GM18951 (cell line): ENCODE measurements around the gene ATG14.

Experiments
- POLR2A ChIP-seq: IDR thresholded peaks from 4 replicates; pipeline ENCODE4 v1.6.1; 2011; ENCODE audit warnings: mild to moderate bottlenecking; ENCODE audit not compliant: insufficient read length, insufficient read depth; ENCODE audit errors: extremely low read depth
- in situ Hi-C: fragments of 300-500 bp; cut with MboI; formaldehyde crosslinking; loops from one replicate; pipeline ENCODE4 v1.12.0; 2022; ENCODE audit warnings: low sequenced_read_pairs, mixed read lengths, inconsistent platforms; ENCODE audit not compliant: unreplicated experiment

Gene ATG14

GRCh38 chr14:55317542-55318306 lies 93.9 kb downstream of the ATG14 start:
- TF ChIP-seq POLR2A, result no peak
- in situ Hi-C loops, result no loop called here

- in situ Hi-C loops, result no loop called here
- TF ChIP-seq POLR2A, result no peak
These were observed 95.1 kb downstream of the ATG14 start for GRCh38 chr14:55316564-55316963.
